ENCODE results near the gene TTC13. TPM values are rescaled to one million over a fixed set of nuclear protein-coding genes. Genes with fewer than 3 reads are reported as not detected.

Gene TTC13
- total RNA-seq, 6 donors from 2014 or later, result 18.6 to 41.9 (median 33.3) TPM

DNA sequence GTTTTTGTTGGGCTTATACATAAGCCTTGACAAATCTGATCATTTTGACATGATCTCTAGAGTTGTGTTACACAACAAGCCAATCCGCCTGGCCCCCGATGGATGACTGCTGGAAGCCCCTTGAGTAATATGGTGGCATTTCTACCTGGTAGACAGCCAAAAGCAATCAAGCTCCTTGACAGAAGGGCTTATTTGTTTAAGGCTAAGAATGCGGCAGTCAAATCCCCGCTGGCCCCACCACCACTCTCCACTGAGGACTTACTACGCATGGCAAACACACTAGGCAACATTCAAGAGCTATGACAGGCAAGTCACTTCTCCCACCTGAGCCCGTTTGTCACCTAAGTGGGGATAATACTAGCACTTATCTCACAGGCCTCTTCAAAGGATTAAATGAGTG, 77.0 kb downstream of the TTC13 start:
- DNase-seq, result peak in 1 of 2 donors; percentile 86

DNA sequence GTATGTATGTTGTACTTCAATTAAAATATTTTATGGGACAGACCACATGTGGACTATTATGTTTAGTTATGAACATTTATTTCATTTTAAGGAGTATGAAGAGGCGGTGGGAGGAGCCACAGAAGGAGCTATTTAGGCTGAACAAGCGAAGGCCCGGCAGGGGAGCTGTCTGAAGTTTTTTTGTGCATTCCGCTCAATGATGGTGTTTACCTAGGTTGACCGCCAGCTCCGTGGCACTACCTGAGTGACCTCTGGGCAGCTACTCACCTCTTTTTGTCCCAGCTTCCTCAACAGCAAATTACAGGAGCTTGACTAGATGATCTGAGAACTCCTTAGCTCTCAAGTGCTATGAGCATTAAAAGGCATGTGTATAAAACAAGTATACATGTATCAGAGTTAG, 77.7 kb downstream of the TTC13 start:
- TF ChIP-seq POLR2AphosphoS5 (IDR thresholded peaks at IDR 0.05) (no peak), POLR2A (IDR thresholded peaks at IDR 0.05) (no peak)
- 64 to 76% methylated on average over 6 of the region's 6 CpGs for WGBS, 2 donors
- H3K4me3 ChIP-seq, result no peak overlapping the region
- ATAC-seq (ENCODE audit: low FRiP score in 2 of 2) (peak; percentile 29 to 75), DNase-seq (peak in 1 of 2 donors; percentile 70)
- H3K9me3 ChIP-seq, result no peaks in the 10 kb centered on the region
- no peaks in the 10 kb centered on the region for H3K27me3 ChIP-seq
- peaks cover 0 to 14% (median 0%) of the 10 kb centered on the region in 4 donors for H3K36me3 ChIP-seq
- H3K27ac ChIP-seq, result peak overlapping the region; percentile 7 to 62 (median 26)
- peaks cover 4 to 19% (median 11%) of the 10 kb centered on the region in 4 donors for H3K4me1 ChIP-seq

More for the DNA sequence above, 77.0 kb downstream of the TTC13 start:
- H3K9me3 ChIP-seq, result no peaks in the 10 kb centered on the region
- peak overlapping the region; percentile 7 to 38 (median 26) for H3K27ac ChIP-seq
- TF ChIP-seq POLR2AphosphoS5 (IDR thresholded peaks at IDR 0.05) (peak; percentile 38 to 49), EP300 (IDR thresholded peaks at IDR 0.05) (peak in 1 of 4 donors; percentile 37), POLR2A (IDR thresholded peaks at IDR 0.05) (no peak), CTCF (IDR thresholded peaks at IDR 0.05) (no peak)
- ATAC-seq (ENCODE audit: low FRiP score in 2 of 2), result peak; percentile 60 to 86
- no peak overlapping the region for H3K4me3 ChIP-seq
- no peaks in the 10 kb centered on the region for H3K27me3 ChIP-seq
- H3K36me3 ChIP-seq, result peaks cover 0 to 17% (median 0%) of the 10 kb centered on the region in 4 donors
- H3K4me1 ChIP-seq, result peaks cover 4 to 19% (median 11%) of the 10 kb centered on the region in 4 donors
- 67 to 74% methylated on average over 6 of the region's 6 CpGs for WGBS, 2 donors

DNA sequence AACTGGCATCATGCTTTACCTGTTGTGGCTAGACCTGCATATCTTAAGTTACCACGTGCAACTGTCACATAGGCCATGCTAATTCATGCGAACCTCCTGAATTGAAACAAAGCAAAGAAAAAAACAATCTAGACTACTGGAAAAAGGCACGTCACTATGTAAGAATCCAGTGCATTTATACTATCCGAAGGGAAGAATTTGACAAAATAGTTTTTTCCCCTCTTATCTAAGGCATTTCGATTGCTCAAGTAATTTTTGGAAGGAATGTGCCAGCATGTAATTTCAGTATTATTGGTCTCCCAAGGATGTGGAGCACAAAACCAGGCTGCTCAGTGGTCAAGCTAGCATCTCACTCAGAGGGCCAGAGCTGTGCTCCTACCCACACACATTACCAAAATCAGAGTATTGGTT, 78.8 kb downstream of the TTC13 start:
- 54 to 61% methylated on average over 5 of the region's 5 CpGs for WGBS, 2 donors
- ATAC-seq (ENCODE audit: low FRiP score in 2 of 2), result peak; percentile 63 to 73

DNA sequence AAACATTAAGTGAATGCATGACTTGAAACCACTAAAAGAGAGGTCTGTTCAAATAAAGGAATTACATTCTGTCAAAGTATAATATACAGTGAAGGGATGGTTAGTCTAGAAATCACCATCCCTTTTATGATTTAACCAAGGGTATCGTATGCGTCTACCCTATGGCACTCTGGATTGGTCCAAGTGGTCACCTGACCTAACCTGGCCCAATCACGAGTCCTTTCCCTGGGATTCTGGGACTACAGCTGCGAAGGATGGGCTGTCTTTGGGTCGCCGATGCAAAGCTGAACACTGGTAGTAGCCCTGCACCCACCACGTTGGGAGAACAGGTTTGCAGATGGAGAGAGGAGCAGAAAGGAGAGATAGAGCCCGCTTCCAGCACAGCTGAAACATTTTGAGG, 79.9 kb downstream of the TTC13 start:
- TF ChIP-seq POLR2AphosphoS5 (IDR thresholded peaks at IDR 0.05) (no peak), POLR2A (IDR thresholded peaks at IDR 0.05) (no peak), EP300 (IDR thresholded peaks at IDR 0.05) (no peak), CTCF (IDR thresholded peaks at IDR 0.05) (no peak)
- no peak for DNase-seq
- Histone ChIP-seq H3K4me1 (peaks cover 4 to 19% (median 10%) of the 10 kb centered on the region in 4 donors), H3K27me3 (no peaks in the 10 kb centered on the region), H3K36me3 (no peaks in the 10 kb centered on the region), H3K4me3 (no peak overlapping the region), H3K27ac (no peak overlapping the region), H3K9me3 (no peaks in the 10 kb centered on the region)
- 91 to 97% methylated on average over 8 of the region's 8 CpGs for WGBS, 2 donors
- ATAC-seq (ENCODE audit: low FRiP score in 2 of 2), result no peak

More for the DNA sequence above, 78.8 kb downstream of the TTC13 start:
- DNase-seq, result no peak
- peaks cover 0 to 3% (median 0%) of the 10 kb centered on the region in 4 donors for H3K36me3 ChIP-seq
- H3K27me3 ChIP-seq, result no peaks in the 10 kb centered on the region
- no peak for TF ChIP-seq POLR2AphosphoS5 (IDR thresholded peaks at IDR 0.05)
- TF ChIP-seq CTCF (IDR thresholded peaks at IDR 0.05), result no peak
- peak in 1 of 4 donors; percentile 57 for TF ChIP-seq EP300 (IDR thresholded peaks at IDR 0.05)
- peak in 1 of 4 donors; percentile 11 for TF ChIP-seq POLR2A (IDR thresholded peaks at IDR 0.05)
- H3K9me3 ChIP-seq, result no peaks in the 10 kb centered on the region
- H3K4me3 ChIP-seq, result no peak overlapping the region
- peaks cover 4 to 19% (median 10%) of the 10 kb centered on the region in 4 donors for H3K4me1 ChIP-seq
- no peak overlapping the region for H3K27ac ChIP-seq

DNA sequence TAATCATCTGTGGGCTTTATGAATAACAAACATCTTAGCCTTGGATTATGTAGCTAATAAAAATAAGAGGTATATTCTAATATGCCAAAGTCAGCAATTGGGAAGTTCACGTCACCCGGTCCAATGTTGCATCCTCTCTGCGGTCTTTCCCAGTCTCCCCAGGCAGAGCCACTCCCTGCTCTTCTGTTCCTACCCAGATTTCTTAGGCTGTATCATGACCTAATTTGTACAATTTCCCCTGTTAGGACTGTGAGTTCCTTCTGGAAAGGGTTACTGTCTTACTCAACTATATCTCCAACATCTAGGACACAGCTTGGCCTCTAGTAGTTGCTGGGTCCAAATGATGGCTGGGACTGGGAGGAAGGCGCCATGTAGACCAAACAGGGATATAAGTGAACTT, 80.5 kb downstream of the TTC13 start:
- no peak for DNase-seq
- TF ChIP-seq POLR2A (IDR thresholded peaks at IDR 0.05) (no peak), EP300 (IDR thresholded peaks at IDR 0.05) (no peak), CTCF (IDR thresholded peaks at IDR 0.05) (no peak), POLR2AphosphoS5 (IDR thresholded peaks at IDR 0.05) (no peak)
- Histone ChIP-seq H3K36me3 (no peaks in the 10 kb centered on the region), H3K4me3 (no peak overlapping the region), H3K27ac (peak overlapping the region in 1 of 4 donors; percentile 59), H3K27me3 (no peaks in the 10 kb centered on the region), H3K9me3 (no peaks in the 10 kb centered on the region), H3K4me1 (peaks cover 4 to 19% (median 10%) of the 10 kb centered on the region in 4 donors)
- peak in 1 of 2 donors; percentile 43 for ATAC-seq (ENCODE audit: low FRiP score in 2 of 2)
- 90 to 94% methylated on average over 4 of the region's 4 CpGs for WGBS, 2 donors
